NCI-H526 (cell line): ENCODE data around the gene ZSWIM4.

Source experiments
- DNase-seq, 2 experiments: peaks; one replicate each; lab custom pipeline; 2025; lab: John Stamatoyannopoulos, UW

Gene ZSWIM4

DNA sequence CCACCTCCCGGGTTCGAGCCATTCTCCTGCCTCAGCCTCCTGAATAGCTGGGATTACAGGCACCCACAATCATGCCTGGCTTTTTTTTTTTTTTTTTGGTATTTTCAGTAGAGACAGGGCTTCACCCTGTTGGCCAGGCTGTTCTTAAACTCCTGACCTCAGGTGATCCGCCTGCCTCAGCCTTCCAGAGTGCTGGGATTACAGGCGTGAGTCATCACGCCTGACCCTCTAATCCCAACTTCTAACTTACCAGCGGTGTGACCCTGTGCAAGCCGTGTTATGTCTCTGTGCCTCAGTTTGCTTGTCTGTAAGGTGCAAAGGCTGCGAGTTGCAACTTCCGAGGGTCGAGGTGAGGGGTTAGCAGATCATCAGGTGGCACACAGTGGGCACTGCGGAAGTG lies 17.3 kb downstream of the ZSWIM4 start:
- DNase-seq: no peak

DNA sequence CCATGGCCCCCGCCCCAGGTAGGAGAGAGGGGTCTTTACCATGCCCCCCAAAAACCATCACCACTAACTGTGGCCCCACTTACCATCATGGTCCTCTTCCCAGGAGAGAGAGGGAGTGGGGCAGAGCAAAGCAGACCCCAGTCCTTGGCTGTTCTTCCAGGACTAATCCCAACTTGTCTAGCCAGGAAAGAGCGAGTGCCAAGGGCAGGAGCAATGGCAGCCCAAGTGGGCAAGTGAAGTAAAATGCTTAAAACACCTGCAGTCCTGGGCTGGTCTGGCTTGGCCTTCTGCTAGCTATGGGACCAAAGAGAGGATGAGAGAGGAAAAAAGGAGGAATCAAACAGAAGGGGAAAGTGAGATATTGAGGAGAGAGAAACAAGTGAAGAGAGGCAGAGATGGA lies 17.9 kb downstream of the ZSWIM4 start:
- DNase-seq: no peak

GRCh38 chr19:13814550-13814949 lies 19.3 kb downstream of the ZSWIM4 start:
- DNase-seq: no peak

DNA sequence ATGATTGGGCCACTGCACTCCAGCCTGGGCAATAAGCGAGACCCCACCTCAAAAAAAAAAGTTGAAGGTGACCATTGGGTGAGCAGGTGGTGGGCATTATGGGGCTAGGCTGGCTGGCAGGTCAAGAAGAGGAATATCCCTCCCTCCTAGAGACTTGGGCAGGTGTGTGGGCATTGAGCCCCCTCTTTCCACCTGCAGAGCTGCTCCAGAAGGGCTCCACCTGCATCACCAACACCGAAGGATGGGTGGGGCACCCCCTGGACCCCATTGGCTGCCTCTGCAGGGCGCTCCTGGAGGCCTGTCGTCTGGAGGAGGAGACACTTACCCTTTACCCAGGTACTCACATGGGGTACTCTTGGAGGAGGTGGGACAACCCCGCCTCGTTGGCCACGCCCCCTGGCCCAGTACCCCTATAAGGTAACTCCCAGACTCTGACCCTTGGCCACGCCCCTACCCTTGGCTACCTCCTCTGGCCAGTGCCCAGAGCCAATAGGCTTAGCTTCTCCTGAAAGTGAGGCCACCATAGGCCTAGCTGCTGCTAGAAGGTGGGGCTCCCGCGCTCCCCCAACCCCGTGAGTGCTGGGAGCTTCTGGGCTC lies 21.9 kb downstream of the ZSWIM4 start:
- DNase-seq: peak; percentile 69 to 81

DNA sequence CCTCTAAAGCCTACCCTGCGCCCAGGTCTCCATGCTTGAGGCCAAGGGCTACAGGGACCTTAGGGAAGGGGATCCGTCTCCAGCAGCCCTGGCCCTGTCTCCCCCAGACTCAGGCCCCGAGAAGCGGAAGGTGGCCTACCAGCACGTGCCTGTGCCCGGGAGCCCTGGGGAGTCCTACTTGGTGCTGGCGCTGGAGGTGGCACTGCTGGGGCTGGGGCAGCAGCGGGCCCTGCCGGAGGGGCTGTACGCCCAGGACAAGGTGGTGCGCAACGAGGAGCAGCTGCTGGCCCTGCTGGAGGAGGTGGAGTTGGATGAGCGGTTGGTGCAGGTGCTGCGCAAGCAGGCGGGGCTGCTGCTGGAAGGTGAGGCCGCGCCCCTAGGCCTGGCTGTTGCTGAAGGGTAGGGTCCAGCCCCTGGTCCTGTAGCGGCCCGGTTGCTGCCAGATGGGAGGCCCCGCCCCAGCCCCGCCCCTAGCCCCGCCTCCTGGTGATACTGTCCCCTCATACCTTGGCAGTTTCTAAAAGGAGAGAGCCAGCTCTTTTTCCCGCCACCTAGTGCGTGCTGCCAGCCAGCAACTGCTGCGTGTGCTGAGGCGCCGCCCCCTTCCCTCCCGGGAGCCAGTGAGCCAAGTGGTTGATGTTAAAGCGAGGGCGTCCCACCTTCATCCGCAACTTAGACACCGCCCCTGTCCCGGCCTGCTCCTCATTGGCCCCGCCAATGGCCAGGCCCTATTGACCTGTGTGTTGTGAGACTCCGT lies 22.6 kb downstream of the ZSWIM4 start:
- DNase-seq: peak; percentile 83 to 93

- DNase-seq: no peak
Measured at GRCh38 chr19:13819238-13819637, 24.0 kb downstream of the ZSWIM4 start.

DNA sequence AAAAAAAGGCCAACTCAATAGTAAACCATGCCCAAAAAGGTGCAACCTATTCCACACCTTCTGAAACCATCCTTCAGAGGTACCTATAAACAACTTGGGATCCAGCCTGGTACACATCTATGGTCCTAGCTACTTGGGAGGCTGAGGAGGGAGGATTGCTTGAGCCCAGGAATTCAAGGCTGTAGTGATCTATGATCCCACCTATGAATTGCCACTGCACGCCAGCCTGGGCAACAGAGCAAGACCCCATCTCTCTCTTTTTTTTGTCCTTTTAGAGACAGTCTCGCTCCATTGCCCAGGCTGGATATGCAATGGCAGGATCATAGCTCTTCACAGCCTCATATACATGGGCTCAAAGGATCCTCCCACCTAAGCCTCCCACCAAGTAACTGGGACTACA lies 26.0 kb downstream of the ZSWIM4 start:
- DNase-seq: no peak

- DNase-seq: no peak
Measured at GRCh38 chr19:13823256-13823655, 28.0 kb downstream of the ZSWIM4 start.

GRCh38 chr19:13823901-13824300 lies 28.7 kb downstream of the ZSWIM4 start:
- no peak for DNase-seq

GRCh38 chr19:13824703-13825102 lies 29.5 kb downstream of the ZSWIM4 start:
- DNase-seq: no peak

- DNase-seq: peak in 1 of 2 experiments; percentile 34
Measured at GRCh38 chr19:13825489-13826441, 30.5 kb downstream of the ZSWIM4 start.

DNA sequence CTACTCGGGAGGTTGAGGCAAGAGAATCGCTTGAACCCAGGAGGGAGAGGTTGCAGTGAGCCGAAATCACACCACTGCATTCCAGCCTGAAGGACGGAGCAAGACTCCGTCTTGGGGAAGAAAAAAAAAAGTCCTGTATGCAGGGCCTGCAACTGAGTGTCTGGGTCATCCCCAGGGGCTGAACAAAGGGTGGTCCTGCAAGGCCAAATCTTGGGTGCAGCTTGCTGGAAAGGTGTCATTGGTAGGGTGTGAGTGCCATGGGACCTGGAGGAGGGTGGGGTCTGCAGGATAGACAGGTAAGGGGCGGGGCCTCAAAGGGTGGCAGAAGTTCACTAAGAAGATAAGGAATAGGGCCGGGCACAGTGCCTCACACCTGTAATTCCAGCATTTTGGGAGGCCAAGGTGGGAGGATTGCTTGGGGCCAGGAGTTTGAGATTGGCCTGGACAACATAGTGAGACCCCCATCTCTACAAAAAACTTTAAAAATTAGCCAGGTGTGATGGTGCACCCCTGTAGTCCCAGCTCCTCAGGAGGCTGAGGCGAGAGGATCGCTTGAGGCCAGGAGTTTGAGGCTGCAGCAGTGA lies 31.5 kb downstream of the ZSWIM4 start:
- DNase-seq: no peak

DNA sequence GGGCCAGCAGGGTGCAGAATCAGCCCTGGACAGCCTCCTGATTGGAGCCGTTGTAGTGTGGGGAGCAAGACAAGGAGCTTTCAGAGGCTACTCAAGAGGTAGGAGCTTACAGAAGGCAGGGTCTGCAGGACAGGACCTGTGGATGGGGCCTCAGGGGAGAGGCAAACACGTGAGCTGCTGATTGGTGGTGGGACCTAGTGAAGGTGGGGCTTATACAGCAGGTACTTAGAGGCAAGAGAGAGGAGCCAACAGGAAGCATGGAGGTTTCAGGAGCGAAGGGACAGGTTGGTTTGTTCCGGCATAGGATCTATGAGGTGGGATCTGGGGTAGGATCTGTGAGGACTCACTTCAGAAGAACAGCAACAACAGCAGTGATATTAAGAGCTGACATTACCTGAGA lies 32.4 kb downstream of the ZSWIM4 start:
- DNase-seq: no peak

- no peak for DNase-seq
Measured at GRCh38 chr19:13830114-13830740, 35.0 kb downstream of the ZSWIM4 start.

DNA sequence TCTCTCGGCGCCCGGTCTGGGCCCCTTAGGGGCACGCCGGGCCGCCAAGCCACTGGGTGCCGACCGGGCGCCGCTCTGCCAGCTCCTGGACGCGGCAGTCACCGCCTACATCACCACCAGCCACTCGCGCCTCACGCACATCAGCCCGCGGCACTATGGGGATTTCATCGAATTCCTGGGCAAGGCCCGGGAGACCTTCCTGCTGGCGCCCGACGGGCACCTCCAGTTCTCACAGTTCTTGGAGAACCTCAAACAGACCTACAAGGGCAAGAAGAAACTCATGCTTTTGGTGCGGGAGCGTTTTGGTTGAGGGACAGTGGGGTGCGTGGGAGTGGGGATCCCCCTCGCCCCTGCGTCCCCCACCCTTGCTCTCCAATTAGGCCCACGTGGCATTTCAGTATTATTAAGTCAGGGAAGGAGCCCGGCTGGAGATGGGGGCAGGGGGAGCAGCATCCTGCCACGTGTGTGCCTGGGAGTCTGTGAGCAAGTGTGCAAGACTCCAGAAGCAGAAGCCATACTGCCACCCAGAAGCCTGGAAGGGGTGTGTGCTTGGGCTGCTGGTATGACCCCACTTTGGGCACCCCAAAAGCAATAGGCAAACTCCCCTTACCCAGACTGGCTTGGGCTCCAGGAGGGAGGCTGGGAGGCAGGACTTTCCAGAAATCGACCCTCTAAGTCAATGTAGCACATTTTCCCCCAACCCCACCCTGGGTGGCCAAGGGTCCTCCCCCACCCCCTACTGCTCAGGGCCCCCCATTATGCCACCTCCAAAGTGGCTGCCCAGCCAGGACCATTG lies 35.7 kb downstream of the ZSWIM4 start:
- DNase-seq: no peak

GRCh38 chr19:13831537-13832467 lies 36.6 kb downstream of the ZSWIM4 start:
- no peak for DNase-seq

DNA sequence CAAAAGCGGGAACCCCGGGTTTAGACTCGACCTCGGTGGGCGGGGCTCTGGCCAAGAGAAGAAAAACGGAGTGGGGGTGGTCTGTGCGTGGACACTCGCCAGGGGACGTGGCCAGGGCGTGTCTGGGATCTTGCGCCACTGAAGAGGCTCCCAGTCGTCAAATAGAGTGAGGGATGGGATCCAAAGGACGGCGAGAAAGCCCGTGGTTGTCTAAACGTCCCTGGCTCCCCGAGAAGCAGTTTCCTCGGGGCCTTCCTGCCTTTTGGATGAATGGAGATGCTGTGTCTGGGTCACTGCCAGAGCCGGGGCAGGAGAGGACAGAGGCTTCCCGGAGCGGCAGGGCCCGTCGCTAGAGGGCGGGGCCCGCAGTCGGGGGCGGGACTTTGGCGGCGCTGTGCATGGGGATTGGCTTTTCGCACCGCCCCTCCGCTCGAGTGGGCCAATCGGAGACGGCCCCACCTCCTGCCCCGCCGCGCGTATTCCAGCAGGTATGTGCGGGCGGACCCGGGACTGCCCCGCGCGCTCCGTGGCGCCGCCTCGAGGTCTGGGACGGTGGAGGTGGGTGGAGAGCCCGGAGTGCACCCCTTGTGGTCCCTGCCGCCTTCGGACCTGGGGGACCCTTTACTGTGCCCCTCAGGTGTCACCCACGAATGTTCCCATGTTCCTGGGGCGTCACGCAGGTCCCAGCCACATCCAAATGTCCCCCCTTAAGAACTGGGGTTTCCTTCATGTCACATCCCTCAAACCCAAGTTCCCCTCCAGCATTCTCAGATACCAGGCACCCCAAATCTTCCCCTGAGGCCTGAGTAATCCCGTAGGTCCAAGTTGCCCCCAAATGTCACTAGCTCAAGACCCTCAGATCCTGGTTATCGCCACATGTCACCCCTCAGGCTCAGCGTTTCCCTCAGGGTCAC lies 38.3 kb downstream of the ZSWIM4 start:
- peak in 1 of 2 experiments; percentile 91 for DNase-seq

DNA sequence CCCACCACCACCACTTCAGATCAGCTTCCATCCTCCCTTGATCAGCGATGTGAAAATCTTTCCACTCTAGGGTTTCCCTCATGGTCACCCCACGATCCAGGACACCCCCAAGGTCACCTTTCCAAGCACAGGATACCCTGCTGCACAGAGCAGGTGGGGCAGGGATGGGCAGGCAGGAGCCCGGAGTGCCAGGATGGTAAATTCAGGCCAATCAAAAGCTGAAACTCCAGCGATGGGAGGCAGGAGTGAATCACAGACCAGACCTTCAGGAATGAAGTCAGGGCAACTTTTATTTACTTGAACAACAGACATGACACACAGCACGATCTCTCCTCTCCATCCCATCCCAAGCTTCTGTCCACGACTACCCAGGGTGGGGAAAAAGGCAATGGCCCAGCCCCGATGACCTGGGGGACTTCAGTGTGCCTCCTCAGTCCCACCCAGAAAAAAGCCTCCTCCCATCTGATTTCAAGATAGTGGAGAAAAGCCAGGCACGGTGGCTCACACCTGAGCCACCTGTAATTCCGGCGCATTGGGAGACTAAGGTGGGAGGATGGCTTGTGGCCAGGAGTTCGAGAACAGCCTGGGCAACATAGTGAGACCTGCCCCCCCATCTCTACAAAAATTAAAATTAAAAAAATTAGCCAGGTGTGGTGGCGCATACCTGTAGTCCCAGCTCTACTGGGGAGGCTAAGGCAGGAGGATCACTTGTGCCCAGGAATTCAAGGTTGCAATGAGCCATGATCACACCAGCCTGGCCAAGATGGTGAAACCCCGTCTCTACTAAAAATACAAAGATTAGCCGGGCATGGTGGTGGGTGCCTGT lies 39.2 kb downstream of the ZSWIM4 start:
- DNase-seq: no peak
